Natural killer cell (primary cell): ENCODE data around the gene PACRG. TPM values are rescaled to one million over a fixed set of nuclear protein-coding genes. Genes with fewer than 3 reads are reported as not detected.

Experiments
- ATAC-seq, 3 donors: fragments of 150-1000 bp in 2 of 3; fragments of 200-7000 bp in 1 of 3; cut with Tn5 transposase; 1 replicate in 1 of 3; 2 replicates in 2 of 3; pipeline ENCODE4 v1.10.0; 2021; ENCODE audit warnings: mild to moderate bottlenecking in 2 of 3, moderate library complexity in 2 of 3
- DNase-seq, 2 donors: peaks; one replicate each; pipeline versions ENCODE4 v3.0.0 to v3.0.0-alpha.2; 2013 to 2021; ENCODE audit warnings: mixed read lengths in 1 of 2
- H3K27ac ChIP-seq: one replicate; pipeline ENCODE4 v1.5.1; 2013; ENCODE audit warnings: mild to moderate bottlenecking, low read length
- H3K27me3 ChIP-seq: one replicate; pipeline ENCODE4 v1.6.1; 2013; ENCODE audit warnings: low read length; ENCODE audit not compliant: control insufficient read depth, insufficient read depth
- H3K36me3 ChIP-seq: one replicate; pipeline ENCODE4 v1.6.1; 2013; ENCODE audit warnings: low read length; ENCODE audit not compliant: control insufficient read depth, insufficient read depth
- H3K4me1 ChIP-seq: one replicate; pipeline ENCODE4 v1.6.1; 2013; ENCODE audit warnings: low read length; ENCODE audit not compliant: control insufficient read depth, insufficient read depth
- H3K4me3 ChIP-seq: one replicate; pipeline ENCODE4 v1.5.1; 2013; ENCODE audit warnings: low read length
- H3K9me3 ChIP-seq: one replicate; pipeline ENCODE4 v1.6.1; 2013; ENCODE audit warnings: low read length; ENCODE audit not compliant: control insufficient read depth, insufficient read depth
- H3K27ac Mint-ChIP-seq, 2 donors: one replicate each; pipeline ENCODE4 v1.8.0; 2022; ENCODE audit warnings: mild to moderate bottlenecking in 2 of 2, mixed read lengths in 2 of 2, moderate library complexity in 1 of 2
- H3K27me3 Mint-ChIP-seq, 2 donors: one replicate each; pipeline ENCODE4 v1.8.0; 2022; ENCODE audit warnings: low read depth in 2 of 2, mixed read lengths in 2 of 2
- H3K36me3 Mint-ChIP-seq: one replicate; pipeline ENCODE4 v1.8.0; 2022; ENCODE audit warnings: mixed read lengths
- H3K4me1 Mint-ChIP-seq, 2 donors: one replicate each; pipeline ENCODE4 v1.8.0; 2022; ENCODE audit warnings: mixed read lengths in 2 of 2
- H3K4me3 Mint-ChIP-seq: one replicate; pipeline ENCODE4 v1.8.0; 2022; ENCODE audit warnings: mild to moderate bottlenecking, moderate library complexity, mixed read lengths
- H3K9me3 Mint-ChIP-seq, 2 donors: one replicate each; pipeline ENCODE4 v1.8.0; 2022; ENCODE audit warnings: mixed read lengths in 2 of 2
- CTCF ChIP-seq: fragments of 200-600 bp; IDR thresholded peaks from one replicate; pipeline ENCODE4 v1.8.0; 2022; ENCODE audit warnings: antibody characterized with exemption
- WGBS: methylation state at CpG from one replicate; pipeline ENCODE4 v1.1.7; 2013; ENCODE audit warnings: missing lambda C conversion rate; ENCODE audit not compliant: insufficient coverage; 5-methylcytosine and 5-hydroxymethylcytosine counted together
- intact Hi-C: fragments of 100-400 bp; cut with micrococcal nuclease; formaldehyde crosslinking; loops from one replicate; pipeline ENCODE4 v1.14.2; 2022
- total RNA-seq, 4 donors: library from RNA; stranded (reverse); fragments of 120-200 nt in 1 of 4; gene quantifications; one replicate each; pipeline versions ENCODE4 v1.2.3 to v1.2.4, GENCODE V29; 2013 to 2022

The PACRG gene
- total RNA-seq, 3 donors from 2014 or later (not counting 1 experiment from before 2014, with no cell fraction given), result 0.52 TPM; not detected in 2

GRCh38 chr6:163212123-163212522 lies 484.3 kb downstream of the PACRG start:
- WGBS, result 67% methylated on average over 1 of the region's 1 CpG
- Histone ChIP-seq H3K36me3 (no peaks in the 10 kb centered on the region), H3K9me3 (peaks cover 5% of the 10 kb centered on the region), H3K4me1 (no peaks in the 10 kb centered on the region), H3K4me3 (no peak overlapping the region), H3K27me3 (peaks cover 2% of the 10 kb centered on the region), H3K27ac (no peak overlapping the region)
- DNase-seq (no peak), ATAC-seq (no peak)
- Mint-ChIP-seq H3K27me3 (peaks cover 9 to 22% of the 10 kb centered on the region in 2 donors), H3K27ac (no peak overlapping the region), H3K4me3 (no peak overlapping the region), H3K9me3 (no peaks in the 10 kb centered on the region), H3K36me3 (no peaks in the 10 kb centered on the region), H3K4me1 (no peaks in the 10 kb centered on the region)
- TF ChIP-seq CTCF, result no peak
- intact Hi-C loops, result no loop called here

- Histone ChIP-seq H3K4me1 (no peaks in the 10 kb centered on the region), H3K4me3 (no peak overlapping the region), H3K9me3 (peaks cover 5% of the 10 kb centered on the region), H3K27ac (no peak overlapping the region), H3K36me3 (no peaks in the 10 kb centered on the region), H3K27me3 (peaks cover 2% of the 10 kb centered on the region)
- no peak overlapping the region for H3K27ac Mint-ChIP-seq
- no peak overlapping the region for H3K4me3 Mint-ChIP-seq
- H3K9me3 Mint-ChIP-seq, result no peaks in the 10 kb centered on the region
- intact Hi-C loops, result no loop called here
- DNase-seq, result no peak
- no peak for TF ChIP-seq CTCF
- peaks cover 0 to 6% of the 10 kb centered on the region in 2 donors for H3K4me1 Mint-ChIP-seq
- WGBS, result 100% methylated on average over 1 of the region's 1 CpG
- H3K36me3 Mint-ChIP-seq, result no peaks in the 10 kb centered on the region
- peaks cover 20 to 33% of the 10 kb centered on the region in 2 donors for H3K27me3 Mint-ChIP-seq
- no peak for ATAC-seq
Measured at GRCh38 chr6:163214259-163214658, 486.5 kb downstream of the PACRG start.

GRCh38 chr6:163218361-163218894 lies 490.7 kb downstream of the PACRG start:
- no peaks in the 10 kb centered on the region for H3K9me3 Mint-ChIP-seq
- H3K27ac ChIP-seq, result no peak overlapping the region
- 87% methylated on average over 5 of the region's 5 CpGs for WGBS
- intact Hi-C loops, result no loop called here
- no peak for DNase-seq
- no peak for ATAC-seq
- H3K27ac Mint-ChIP-seq, result no peak overlapping the region
- H3K36me3 Mint-ChIP-seq, result no peaks in the 10 kb centered on the region
- H3K4me1 Mint-ChIP-seq, result peaks cover 0 to 6% of the 10 kb centered on the region in 2 donors
- TF ChIP-seq CTCF, result no peak
- no peaks in the 10 kb centered on the region for H3K36me3 ChIP-seq
- H3K4me3 Mint-ChIP-seq, result no peak overlapping the region
- H3K4me1 ChIP-seq, result no peaks in the 10 kb centered on the region
- H3K27me3 Mint-ChIP-seq, result peaks cover 22 to 29% of the 10 kb centered on the region in 2 donors
- H3K27me3 ChIP-seq, result peaks cover 2% of the 10 kb centered on the region
- H3K9me3 ChIP-seq, result no peaks in the 10 kb centered on the region
- H3K4me3 ChIP-seq, result no peak overlapping the region
